GM12801 (cell line): Measurements from ENCODE around the gene PIM1.

ENCODE experiments used
- CTCF ChIP-seq: IDR thresholded peaks from one replicate; pipeline ENCODE4 v1.5.1; 2011; ENCODE audit warnings: control low read depth; ENCODE audit not compliant: insufficient read length; ENCODE audit errors: extremely low read depth

The PIM1 gene

GRCh38 chr6:37169496-37170272 is at the start of gene PIM1:
TSS of gene PIM1 (plus strand) at chr6:37170152. CDS start at chr6:37170576, 424 bp downstream.
- no peak for TF ChIP-seq CTCF

GRCh38 chr6:37121556-37121955 is 48.4 kb upstream of the PIM1 start:
- TF ChIP-seq CTCF = no peak

- no peak for TF ChIP-seq CTCF
Observed at GRCh38 chr6:37122861-37123260, 47.1 kb upstream of the PIM1 start.

- TF ChIP-seq CTCF = no peak
Observed at GRCh38 chr6:37123957-37124729, 45.8 kb upstream of the PIM1 start.

GRCh38 chr6:37125774-37126492 is 44.0 kb upstream of the PIM1 start:
- TF ChIP-seq CTCF = no peak

- TF ChIP-seq CTCF = no peak
Observed at GRCh38 chr6:37126493-37126958, 43.4 kb upstream of the PIM1 start.
